PFSK-1 (cell line): Measurements from ENCODE around the gene CTSO.

Experiments
- FOXP2 ChIP-seq: optimal IDR thresholded peaks from 2 replicates; pipeline ENCODE3; 2011; ENCODE audit warnings: borderline replicate concordance, control low read depth, inconsistent platforms; ENCODE audit not compliant: insufficient read depth; ENCODE audit errors: extremely low read length, extremely low read depth
- POLR2AphosphoS5 ChIP-seq: IDR thresholded peaks from 2 replicates; pipeline ENCODE4 v1.6.1; 2012; ENCODE audit warnings: low read depth, mild to moderate bottlenecking, control low read depth, low read length, moderate library complexity
- SIN3A ChIP-seq: IDR thresholded peaks from 2 replicates; pipeline ENCODE4 v1.6.1; 2012; ENCODE audit warnings: mild to moderate bottlenecking, low read length, moderate library complexity, borderline replicate concordance; ENCODE audit not compliant: insufficient read depth
- TAF1 ChIP-seq: IDR thresholded peaks from 2 replicates; pipeline ENCODE4 v1.6.1; 2012; ENCODE audit warnings: low read length, control low read depth, borderline replicate concordance; ENCODE audit not compliant: insufficient read depth
- TF ChIP-seq, protein P1 (sequence below), 2 experiments: IDR thresholded peaks; 2 replicates each; pipeline versions ENCODE4 v1.6.1 to v1.8.0; 2011 to 2012; ENCODE audit warnings: low read depth in 2 of 2, low read length in 2 of 2, control low read depth in 1 of 2, inconsistent platforms in 1 of 2, mild to moderate bottlenecking in 1 of 2, moderate library complexity in 1 of 2; ENCODE audit not compliant: insufficient read depth in 1 of 2

CTSO gene

GRCh38 chr4:155889031-155889793, 64.5 kb downstream of the CTSO start:
- no peak for TF ChIP-seq POLR2AphosphoS5

- TF ChIP-seq TAF1 (no peak), POLR2AphosphoS5 (no peak), SIN3A (no peak), FOXP2 (no peak)
- TF ChIP-seq, protein P1, sequence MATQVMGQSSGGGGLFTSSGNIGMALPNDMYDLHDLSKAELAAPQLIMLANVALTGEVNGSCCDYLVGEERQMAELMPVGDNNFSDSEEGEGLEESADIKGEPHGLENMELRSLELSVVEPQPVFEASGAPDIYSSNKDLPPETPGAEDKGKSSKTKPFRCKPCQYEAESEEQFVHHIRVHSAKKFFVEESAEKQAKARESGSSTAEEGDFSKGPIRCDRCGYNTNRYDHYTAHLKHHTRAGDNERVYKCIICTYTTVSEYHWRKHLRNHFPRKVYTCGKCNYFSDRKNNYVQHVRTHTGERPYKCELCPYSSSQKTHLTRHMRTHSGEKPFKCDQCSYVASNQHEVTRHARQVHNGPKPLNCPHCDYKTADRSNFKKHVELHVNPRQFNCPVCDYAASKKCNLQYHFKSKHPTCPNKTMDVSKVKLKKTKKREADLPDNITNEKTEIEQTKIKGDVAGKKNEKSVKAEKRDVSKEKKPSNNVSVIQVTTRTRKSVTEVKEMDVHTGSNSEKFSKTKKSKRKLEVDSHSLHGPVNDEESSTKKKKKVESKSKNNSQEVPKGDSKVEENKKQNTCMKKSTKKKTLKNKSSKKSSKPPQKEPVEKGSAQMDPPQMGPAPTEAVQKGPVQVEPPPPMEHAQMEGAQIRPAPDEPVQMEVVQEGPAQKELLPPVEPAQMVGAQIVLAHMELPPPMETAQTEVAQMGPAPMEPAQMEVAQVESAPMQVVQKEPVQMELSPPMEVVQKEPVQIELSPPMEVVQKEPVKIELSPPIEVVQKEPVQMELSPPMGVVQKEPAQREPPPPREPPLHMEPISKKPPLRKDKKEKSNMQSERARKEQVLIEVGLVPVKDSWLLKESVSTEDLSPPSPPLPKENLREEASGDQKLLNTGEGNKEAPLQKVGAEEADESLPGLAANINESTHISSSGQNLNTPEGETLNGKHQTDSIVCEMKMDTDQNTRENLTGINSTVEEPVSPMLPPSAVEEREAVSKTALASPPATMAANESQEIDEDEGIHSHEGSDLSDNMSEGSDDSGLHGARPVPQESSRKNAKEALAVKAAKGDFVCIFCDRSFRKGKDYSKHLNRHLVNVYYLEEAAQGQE (IDR thresholded peaks at IDR 0.05; ENCODE audit: insufficient read depth in 1 of 2, low read depth in 2 of 2, low read length in 2 of 2): no peak
These were observed 65.7 kb downstream of the CTSO start for GRCh38 chr4:155887847-155888570.

GRCh38 chr4:155887045-155887444, 66.6 kb downstream of the CTSO start:
- no peak for TF ChIP-seq FOXP2
- no peak for TF ChIP-seq TAF1
- TF ChIP-seq, protein P1 (IDR thresholded peaks at IDR 0.05; ENCODE audit: insufficient read depth in 1 of 2, low read depth in 2 of 2, low read length in 2 of 2): no peak
- no peak for TF ChIP-seq POLR2AphosphoS5
- no peak for TF ChIP-seq SIN3A

DNA sequence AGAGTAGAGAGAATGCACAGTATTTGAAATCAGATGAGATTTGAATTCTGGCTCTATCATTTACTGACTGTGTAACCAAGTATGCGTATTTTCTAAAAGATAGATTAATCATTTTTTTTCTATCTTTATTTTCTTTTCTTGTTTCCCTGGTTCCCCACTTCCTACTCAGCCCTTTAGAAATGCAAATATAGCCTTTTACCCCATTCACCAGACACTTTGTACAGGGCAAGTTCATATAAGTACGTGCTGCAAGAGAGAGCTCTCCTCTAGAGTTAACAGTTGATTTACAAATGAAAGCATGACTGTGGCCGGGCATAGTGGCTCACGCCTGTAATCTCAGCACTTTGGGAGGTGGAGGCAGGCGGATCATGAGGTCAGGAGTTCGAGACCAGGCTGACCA, 68.0 kb downstream of the CTSO start:
- no peak for TF ChIP-seq FOXP2
- TF ChIP-seq, protein P1 (IDR thresholded peaks at IDR 0.05; ENCODE audit: insufficient read depth in 1 of 2, low read depth in 2 of 2, low read length in 2 of 2): no peak
- TF ChIP-seq SIN3A: no peak
- no peak for TF ChIP-seq POLR2AphosphoS5
- no peak for TF ChIP-seq TAF1

DNA sequence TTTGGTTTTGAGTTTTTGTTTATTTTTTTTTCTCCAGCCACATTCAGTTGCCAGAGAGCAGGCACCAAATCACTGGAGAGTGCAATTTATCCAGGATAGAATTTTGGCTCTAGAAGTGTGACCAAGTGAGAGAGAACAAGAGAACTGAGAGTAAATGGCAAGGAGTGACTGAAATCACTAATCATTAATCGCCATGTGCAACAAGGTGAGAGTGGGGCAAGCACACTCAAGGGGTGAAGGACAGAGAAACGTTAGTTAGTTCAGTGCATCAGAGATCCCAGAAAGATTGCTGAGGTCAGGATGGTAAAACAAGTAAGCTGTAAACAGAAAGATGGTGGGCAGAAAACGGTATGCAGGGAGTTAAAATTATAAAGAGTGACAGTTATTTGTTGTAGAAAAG, 69.8 kb downstream of the CTSO start:
- no peak for TF ChIP-seq POLR2AphosphoS5
- TF ChIP-seq TAF1: no peak
- no peak for TF ChIP-seq SIN3A
- no peak for TF ChIP-seq FOXP2
- TF ChIP-seq, protein P1 (IDR thresholded peaks at IDR 0.05; ENCODE audit: insufficient read depth in 1 of 2, low read depth in 2 of 2, low read length in 2 of 2): no peak
